ENCODE results near the gene UNC119. TPM values are rescaled to one million over a fixed set of nuclear protein-coding genes. Genes with fewer than 3 reads are reported as not detected.
A peak's percentile ranks its signal among the peaks of the same experiment; 100 is the strongest.

The UNC119 gene
- total and polyA plus RNA-seq, 2 of the 13 experiments (the other 11 are each of a cell fraction or from before 2014, with no cell fraction given) = 10.4 to 63.1 TPM

- TF ChIP-seq ZMYM4 (CRISPR knock-in tag; IDR thresholded peaks at IDR 0.05) (peak; percentile 9; the same call in 1 of the 2 replicates), ATF6 (CRISPR knock-in tag; conservative IDR thresholded peaks at IDR 0.05) (no peak), IRF9 (CRISPR knock-in tag; IDR thresholded peaks at IDR 0.05; ENCODE audit: borderline replicate concordance) (no peak), ZNF687 (CRISPR knock-in tag; IDR thresholded peaks at IDR 0.05) (peak; percentile 55), ZFP91 (CRISPR knock-in tag; IDR thresholded peaks at IDR 0.05; ENCODE audit: borderline replicate concordance) (0 out of 2 replicates have a peak, but pooled peaks have one; percentile 14), YEATS4 (CRISPR knock-in tag; IDR thresholded peaks at IDR 0.05; ENCODE audit: borderline replicate concordance) (peak; percentile 0; the same call in 1 of the 2 replicates), ZNF776 (CRISPR knock-in tag; IDR thresholded peaks at IDR 0.05) (peak; percentile 43; the same call in 1 of the 2 replicates), ZNF513 (CRISPR knock-in tag; conservative IDR thresholded peaks at IDR 0.05) (no peak), ZNF550 (CRISPR knock-in tag; IDR thresholded peaks at IDR 0.05; ENCODE audit: borderline replicate concordance) (no peak), KAT7 (CRISPR knock-in tag; IDR thresholded peaks at IDR 0.05; ENCODE audit: borderline replicate concordance) (peak; percentile 67; the same call in 1 of the 2 replicates), ZNF777 (CRISPR knock-in tag; IDR thresholded peaks at IDR 0.05) (peak; percentile 53; the same call in 1 of the 2 replicates), PRDM15 (CRISPR knock-in tag; IDR thresholded peaks at IDR 0.05) (no peak)
Measured at GRCh38 chr17:28599311-28600184, 47.1 kb upstream of the UNC119 start (continued).
